ENCODE results near the gene TP73.
"Not testable (repeated sequence)": the region's sequence is repeated elsewhere in the genome, so short reads cannot be mapped to it uniquely, and the experiment has no call there.

Gene TP73

DNA sequence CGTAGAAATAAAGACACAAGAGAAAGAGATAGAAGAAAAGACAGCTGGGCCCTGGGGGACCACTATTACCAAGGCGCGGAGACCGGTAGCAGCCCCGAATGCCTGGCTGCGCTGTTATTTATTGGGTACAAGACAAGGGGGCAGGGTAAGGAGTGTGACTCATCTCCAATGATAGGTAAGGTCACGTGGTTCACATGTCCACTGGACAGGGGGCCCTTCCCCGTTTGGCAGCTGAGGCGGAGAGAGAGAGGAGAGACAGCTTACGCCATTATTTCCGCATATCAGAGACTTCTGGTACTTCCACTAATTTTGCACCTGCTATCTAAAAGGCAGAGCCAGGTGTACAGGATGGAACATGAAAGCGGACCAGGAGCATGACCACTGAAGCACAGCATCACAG lies 31.6 kb upstream of the TP73 start:
- DNase-seq (ENCODE audit: extremely low read depth, low read depth), result no peak
- TF ChIP-seq, protein P1, sequence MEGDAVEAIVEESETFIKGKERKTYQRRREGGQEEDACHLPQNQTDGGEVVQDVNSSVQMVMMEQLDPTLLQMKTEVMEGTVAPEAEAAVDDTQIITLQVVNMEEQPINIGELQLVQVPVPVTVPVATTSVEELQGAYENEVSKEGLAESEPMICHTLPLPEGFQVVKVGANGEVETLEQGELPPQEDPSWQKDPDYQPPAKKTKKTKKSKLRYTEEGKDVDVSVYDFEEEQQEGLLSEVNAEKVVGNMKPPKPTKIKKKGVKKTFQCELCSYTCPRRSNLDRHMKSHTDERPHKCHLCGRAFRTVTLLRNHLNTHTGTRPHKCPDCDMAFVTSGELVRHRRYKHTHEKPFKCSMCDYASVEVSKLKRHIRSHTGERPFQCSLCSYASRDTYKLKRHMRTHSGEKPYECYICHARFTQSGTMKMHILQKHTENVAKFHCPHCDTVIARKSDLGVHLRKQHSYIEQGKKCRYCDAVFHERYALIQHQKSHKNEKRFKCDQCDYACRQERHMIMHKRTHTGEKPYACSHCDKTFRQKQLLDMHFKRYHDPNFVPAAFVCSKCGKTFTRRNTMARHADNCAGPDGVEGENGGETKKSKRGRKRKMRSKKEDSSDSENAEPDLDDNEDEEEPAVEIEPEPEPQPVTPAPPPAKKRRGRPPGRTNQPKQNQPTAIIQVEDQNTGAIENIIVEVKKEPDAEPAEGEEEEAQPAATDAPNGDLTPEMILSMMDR (IDR thresholded peaks at IDR 0.05; ENCODE audit: low read depth, low read length), result no peak

DNA sequence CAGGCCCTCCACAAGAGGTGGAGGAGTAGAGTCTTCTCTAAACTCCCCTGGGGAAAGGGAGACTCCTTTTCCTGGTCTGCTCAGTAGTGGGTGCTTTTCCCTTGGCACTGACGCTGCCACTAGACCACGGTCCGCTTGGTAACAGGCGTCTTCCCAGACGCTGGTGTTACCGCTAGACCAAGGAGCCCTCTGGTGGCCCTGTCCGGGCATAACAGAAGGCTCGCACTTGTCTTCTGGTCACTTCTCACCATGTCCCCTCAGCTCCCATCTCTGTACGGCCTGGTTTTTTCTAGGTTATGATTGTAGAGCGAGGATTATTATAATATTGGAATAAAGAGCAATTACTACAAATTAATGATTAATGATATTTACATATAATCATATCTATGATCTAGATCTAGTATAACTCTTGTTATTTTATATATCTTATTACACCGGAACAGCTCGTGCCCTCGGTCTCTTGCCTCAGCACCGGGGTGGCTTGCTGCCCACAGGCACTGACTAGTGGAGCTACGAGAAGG lies 31.1 kb upstream of the TP73 start:
- not testable (repeated sequence) for DNase-seq (ENCODE audit: extremely low read depth, low read depth)
- TF ChIP-seq, protein P1 (IDR thresholded peaks at IDR 0.05; ENCODE audit: low read depth, low read length), result peak; percentile 51

DNA sequence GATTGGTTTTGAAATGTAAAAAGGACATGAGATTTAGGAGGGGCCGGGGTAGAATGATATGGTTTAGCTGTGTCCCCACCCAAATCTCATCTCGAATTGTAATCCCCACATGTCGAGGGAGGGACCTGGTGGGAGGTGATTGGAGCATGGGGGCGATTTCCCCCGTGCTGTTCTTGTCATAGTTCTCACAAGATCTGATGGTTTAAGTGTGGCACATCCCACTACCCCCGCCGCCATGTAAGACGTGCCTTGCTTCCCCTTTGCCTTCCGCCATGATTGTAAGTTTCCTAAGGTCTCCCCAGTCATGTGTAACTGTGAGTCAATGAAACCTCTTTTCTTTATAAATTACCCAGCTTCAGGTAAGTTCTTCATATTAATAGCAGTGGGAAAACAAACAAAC lies 30.2 kb upstream of the TP73 start:
- not testable (repeated sequence) for DNase-seq (ENCODE audit: extremely low read depth, low read depth)

DNA sequence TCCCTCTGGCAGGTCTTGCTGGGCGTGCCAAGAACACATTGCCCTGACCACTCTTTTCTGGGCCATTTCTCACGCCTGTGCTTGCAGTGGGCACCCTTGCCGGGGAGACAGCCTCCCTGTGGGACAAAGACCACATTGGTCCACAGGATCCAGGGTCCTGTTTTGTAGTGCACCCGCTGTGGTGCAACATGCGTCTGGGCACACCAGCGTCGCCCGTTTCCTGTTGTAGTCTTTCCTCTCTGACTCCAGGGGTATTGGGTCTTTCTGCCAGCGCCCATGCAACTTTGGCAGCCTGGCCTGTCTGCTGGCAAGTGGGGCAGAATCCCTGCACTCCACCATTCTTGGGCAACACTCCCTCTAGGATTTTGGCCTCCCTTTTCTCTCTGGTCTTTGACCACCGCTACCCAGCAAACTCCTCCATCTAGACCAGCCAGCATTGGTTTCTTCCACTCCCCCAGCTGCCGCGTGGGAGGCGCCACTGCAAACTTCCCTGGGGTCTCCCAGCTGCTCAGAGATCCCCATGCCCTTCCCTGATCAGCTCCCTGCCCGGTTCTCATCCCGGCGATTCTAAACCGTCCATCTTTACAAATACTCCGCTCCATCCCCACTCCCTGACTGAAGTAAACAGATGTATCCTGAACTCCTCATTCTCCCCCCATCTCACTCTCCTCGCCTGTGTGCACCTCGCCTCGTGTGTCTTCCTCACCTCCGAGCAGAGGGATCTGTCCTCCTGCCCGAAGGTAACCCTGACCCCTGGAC lies 28.7 kb upstream of the TP73 start:
- DNase-seq (ENCODE audit: extremely low read depth, low read depth), result no peak
- TF ChIP-seq, protein P1 (IDR thresholded peaks at IDR 0.05; ENCODE audit: low read depth, low read length), result no peak

DNA sequence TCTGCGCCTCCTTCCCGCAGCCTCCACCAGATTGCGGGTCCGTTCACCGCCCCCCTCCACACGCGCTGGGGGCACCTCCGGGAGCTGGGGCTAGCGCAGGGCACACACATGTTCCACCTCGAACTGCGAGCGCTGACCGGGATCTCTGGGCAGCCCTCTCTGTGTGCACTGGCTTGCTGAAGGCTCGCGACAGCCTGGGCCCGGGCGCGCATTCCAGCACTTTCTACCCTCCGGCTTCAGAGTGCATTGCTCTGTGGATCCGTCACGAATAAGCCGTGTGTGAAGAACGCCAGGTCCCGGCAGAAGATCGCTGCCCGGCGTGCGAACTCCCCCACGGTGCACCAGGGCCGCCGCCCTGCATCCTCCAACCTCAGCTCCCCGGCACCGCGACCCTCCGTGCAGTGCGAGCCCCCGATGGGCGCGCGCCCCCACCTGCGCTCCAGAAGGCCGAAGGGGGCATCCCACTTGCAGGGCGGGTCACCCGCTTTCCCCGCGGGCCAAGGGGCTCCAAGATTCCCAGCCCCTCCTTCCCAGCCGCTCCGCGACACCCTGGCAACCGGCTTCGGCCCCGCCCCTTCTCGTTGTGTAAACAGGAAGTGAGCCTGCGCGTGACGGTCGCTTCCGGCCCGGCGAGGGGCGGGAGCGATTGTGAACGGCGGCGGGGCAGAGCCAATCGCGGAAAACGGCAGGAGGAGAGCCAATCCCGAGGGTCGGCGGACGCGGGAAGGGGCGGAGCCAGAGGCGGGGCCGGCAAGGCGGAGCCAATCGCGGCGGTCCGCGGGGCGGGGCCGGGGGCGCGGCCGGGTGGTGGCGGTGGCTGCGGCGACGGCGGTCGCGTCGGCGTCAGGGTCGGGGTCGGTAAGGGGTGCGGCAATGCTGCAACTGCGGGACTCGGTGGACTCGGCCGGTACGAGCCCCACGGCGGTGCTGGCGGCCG lies 27.8 kb upstream of the TP73 start, which contains the start of gene TPRG1L:
TPRG1L (plus strand) TSS at position 816 of the 937 bp plus-strand sequence; CDS start at position 874, 58 bp downstream.
- TF ChIP-seq, protein P1 (IDR thresholded peaks at IDR 0.05; ENCODE audit: low read depth, low read length), result no peak
- DNase-seq (ENCODE audit: extremely low read depth, low read depth), result peak; percentile 78

DNA sequence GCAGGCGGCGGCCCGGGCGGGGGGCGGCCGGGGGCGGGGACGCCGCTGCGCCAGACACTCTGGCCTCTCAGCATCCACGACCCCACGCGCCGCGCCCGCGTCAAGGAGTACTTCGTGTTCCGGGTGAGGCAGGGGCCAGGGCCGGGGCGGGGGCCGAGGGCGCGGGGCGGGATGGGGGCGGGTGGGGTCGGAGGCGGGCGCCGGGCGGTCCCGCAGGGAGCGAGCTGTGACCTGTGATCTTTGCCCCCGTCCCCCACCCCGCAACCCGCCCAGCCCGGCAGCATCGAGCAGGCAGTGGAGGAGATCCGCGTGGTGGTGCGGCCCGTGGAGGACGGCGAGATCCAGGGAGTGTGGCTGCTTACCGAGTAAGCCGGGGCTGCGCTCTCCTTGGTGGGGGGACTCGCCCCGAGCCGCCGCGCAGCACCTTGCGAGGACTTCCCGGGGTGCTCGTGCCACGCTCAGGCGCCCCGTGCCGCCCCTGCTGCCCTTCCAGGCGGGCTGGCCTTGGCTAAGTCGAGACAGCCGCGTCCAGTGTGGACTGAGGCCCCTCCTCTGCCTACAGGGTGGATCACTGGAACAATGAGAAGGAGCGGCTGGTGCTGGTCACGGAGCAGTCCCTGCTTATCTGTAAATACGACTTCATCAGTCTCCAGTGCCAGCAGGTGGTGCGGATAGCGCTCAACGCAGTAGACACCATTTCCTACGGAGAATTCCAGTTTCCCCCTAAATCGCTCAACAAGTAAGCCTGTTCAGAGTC lies 27.0 kb upstream of the TP73 start:
- DNase-seq (ENCODE audit: extremely low read depth, low read depth), result no peak
- TF ChIP-seq, protein P1 (IDR thresholded peaks at IDR 0.05; ENCODE audit: low read depth, low read length), result no peak

DNA sequence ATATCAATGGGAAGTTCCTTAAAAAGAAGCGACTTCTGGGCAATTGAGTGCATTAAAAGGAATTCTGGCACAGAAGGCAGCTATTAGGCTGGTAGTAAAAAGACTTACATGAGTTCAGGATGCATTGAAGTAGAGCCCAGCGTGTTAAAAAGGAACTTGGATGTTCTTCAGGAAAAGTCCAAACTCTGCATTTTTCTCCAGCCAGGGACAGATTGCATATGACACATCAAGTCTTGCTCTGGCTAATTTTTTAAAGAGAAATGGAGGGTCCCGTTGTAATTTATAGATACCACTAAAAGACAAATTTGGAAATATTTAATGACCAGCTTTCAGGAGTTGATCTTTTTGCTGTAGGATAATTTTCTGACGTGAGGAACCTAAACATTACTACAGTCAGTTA lies 26.3 kb upstream of the TP73 start:
- TF ChIP-seq, protein P1 (IDR thresholded peaks at IDR 0.05; ENCODE audit: low read depth, low read length), result no peak
- no peak for DNase-seq (ENCODE audit: extremely low read depth, low read depth)
